Medulla oblongata (tissue), 1 donor: ENCODE data around the gene CUEDC2.

Experiments
- DNase-seq: peaks from one replicate; pipeline ENCODE4 v3.0.0-alpha.2; 2015; ENCODE audit errors: extremely low spot score

CUEDC2 gene, protein sequence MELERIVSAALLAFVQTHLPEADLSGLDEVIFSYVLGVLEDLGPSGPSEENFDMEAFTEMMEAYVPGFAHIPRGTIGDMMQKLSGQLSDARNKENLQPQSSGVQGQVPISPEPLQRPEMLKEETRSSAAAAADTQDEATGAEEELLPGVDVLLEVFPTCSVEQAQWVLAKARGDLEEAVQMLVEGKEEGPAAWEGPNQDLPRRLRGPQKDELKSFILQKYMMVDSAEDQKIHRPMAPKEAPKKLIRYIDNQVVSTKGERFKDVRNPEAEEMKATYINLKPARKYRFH

DNA sequence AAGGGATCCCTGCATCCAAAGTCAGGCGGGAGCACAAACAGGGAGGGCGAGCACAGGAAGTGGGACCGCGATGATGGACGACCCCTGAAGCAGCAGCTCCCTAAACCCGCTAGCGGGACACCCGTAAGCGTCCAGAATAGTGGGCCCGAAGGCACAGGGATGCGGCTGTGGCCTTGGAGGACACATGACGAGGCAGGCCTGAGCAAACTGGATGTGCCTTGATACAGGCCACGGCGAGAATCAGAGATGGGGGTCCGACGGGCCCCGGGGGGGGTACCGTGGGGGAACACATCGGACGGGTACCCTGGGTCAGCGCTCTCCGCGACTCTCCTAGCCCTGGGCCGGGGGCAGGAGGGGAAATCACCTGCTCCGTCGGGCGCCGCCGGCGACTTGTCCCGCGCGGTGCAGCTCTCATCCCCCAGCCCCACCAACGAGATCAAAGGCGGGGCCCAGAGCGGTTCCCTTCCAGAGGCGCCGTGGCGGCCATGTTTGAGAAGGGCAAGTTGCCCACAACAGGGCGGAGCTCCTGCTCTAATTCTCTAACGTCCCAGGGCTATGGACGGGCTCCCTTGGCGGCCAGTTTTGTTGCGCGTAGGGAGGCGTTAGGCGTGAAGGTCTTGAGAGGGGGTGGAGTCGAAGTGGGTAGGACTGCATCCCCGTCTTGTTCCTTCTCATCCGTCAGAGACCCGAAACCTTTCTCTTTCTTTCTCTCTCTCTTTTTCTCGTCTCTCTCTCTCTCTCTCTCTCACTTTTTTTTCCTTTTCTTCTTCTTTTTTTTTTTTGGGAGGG is at the start of gene CUEDC2:
CUEDC2 (minus strand) TSS at position 413 of the 789 bp plus-strand sequence. CDS start 7,386 bp downstream, outside the sequence.
- DNase-seq: peak; percentile 98

DNA sequence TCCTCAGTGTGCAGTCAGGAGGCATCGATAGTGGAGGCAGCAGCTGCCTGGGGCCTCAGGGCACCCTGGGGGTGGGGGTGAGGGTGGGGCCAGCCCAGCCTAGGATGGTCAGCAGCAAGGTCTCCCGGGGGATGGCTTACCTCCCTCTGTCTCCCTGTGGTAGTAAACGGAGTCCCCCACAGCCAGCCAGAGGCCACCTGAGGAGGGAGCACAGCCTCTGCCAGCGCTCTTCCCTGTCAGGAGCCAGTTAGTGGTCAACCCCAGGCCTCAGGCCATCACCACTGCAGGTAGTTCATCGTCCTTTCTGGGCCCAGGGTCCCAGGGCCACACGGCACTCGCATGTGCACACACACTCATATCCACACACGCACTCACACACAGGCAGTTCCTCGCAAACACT is 48.0 kb upstream of the CUEDC2 start:
- no peak for DNase-seq

DNA sequence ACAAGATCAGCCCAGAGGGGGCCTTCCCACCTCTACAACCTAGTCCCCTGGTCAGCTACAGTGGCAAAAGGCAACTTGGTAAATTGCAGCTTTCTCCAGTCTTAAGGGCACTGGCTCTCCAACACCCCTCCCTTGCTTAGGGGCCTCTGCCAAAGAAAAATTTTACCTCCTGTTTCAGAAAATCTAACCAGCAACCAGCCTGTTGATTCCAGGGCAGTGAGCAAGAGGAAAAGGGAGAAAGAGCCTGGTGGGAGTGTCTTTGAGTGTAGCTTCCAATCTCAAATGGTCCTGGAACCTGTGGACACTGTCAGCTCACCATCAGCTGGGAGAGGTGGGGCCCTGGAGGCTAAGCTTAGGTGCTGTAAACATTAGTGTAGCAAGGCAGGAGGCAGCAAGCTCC is 47.3 kb upstream of the CUEDC2 start:
- DNase-seq: no peak

DNA sequence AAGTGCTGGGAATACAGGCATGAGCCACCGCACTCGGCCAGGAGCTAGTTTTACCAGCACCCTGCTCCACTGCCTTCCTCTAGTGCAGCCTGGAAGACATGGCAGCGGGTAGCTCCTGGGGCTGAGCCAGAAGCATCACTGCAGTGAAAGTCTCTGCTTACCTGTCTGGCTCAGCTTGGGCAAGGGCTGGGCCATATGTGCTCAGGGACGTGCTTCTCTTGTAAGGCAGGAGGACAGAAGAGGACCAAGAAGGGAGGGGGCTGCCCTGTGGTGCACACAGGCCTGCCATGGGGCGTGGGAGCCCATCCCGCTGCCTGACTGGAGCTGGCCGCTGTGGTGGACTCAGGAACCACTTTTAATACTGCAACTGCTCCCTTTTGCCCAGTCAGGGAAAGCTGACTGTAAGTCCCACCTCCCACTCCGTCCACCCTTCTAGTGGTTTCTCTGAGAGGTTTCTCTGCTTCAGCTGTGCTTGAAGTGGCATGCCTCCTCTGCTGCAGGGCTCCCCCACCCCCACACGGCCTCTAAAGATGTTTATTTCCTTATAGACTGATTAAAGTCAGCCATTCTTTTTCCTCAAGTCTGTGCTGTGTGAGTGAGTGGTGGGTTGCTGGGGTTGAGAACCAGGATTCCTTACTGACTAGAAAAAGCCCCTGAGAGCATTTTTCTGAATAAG is 44.2 kb upstream of the CUEDC2 start:
- DNase-seq: no peak

DNA sequence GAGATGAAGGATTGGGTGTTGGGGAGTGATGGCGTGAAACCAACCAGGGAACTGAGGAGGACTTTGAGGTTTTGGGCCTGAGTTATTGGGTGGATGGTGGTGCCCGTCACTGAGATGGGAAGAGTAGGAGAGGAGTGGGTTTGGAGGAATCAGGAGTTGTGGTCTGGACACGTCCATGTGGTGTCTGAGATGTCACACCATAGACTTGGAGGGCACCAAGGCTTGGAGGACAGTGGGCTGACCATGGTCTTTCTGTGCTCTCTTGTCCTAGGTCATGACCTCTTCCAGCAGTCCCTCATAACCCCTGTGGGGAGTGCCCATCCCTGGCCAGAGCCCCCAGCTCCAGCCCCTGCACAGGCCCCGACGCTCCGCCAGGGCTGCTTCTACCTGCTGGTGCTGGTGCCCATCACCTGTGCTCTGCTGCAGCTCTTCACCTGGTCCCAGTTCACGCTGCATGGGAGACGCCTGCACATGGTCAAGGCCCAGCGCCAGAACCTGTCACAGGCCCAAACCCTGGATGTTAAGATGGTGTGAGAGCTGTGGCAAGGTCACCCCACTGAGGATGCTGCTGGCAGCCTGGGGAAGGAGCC is 43.2 kb upstream of the CUEDC2 start:
- no peak for DNase-seq

DNA sequence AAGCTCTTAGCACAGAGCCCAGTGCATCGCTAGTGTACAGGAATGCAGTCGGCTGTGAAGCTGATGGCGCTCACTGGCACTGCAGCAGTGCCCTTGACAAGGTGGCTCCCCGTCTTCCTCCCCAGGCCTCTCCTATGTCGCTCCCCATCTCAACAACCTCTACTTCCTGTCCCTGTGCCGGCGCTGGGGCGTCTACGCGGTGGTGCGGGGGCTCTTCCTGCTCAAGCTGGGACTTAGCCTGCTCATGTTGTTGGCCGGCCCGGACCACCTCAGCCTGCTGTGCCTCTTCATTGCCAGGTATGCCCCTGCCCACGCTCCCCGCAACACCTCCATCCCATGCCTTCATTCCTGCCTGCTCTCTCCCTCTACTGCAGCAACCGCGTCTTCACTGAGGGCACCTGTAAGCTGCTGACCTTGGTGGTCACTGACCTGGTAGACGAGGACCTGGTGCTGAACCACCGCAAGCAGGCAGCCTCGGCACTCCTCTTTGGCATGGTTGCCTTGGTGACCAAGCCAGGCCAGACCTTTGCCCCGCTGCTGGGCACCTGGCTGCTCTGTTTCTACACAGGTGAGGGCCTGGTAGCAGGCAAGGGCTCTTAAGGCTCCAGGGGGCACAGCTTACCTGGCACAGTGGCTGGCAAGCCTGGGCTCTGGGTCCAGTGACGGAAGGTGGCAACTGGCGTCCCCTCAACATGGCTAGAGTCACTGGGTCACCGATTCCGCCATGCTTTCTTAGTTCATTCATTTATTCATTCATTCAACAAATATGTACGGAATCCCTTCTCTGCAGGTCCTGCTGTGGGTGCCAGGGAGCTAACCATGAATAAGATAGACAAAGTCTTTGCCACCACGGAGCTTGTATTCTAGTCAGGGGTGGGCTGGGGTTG is 41.3 kb upstream of the CUEDC2 start:
- no peak for DNase-seq

DNA sequence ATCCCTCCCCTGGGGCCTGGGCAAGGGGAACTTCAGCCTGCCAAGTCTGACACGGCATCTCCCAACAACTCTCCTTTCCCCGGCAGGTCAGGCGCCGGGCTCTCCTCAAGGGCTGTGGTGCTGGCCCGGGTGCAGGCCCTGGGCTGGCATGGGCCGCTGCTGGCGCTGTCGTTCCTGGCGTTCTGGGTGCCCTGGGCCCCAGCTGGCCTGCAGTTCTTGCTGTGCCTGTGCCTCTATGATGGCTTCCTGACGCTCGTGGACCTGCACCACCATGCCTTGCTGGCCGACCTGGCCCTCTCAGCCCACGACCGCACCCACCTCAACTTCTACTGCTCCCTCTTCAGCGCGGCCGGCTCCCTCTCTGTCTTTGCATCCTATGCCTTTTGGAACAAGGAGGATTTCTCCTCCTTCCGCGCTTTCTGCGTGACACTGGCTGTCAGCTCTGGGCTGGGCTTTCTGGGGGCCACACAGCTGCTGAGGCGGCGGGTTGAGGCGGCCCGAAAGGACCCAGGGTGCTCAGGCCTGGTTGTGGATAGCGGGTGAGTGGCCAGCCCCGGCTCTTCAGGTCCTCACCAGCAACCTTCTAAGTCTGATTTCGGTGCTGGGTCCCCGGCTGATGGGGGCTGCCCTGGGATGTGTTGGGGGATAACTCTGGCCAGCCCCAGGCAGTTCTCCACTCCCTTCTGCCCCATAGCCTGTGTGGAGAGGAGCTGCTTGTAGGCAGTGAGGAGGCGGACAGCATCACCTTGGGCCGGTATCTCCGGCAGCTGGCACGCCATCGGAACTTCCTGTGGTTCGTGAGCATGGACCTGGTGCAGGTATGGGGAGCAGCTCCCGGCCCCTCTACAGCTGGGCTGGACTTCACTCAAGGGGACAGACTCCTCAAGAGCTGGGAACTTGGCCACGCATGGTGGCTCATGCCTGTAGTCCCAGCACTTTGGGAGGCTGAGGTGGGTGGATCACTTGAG is 38.5 kb upstream of the CUEDC2 start:
- DNase-seq: no peak

DNA sequence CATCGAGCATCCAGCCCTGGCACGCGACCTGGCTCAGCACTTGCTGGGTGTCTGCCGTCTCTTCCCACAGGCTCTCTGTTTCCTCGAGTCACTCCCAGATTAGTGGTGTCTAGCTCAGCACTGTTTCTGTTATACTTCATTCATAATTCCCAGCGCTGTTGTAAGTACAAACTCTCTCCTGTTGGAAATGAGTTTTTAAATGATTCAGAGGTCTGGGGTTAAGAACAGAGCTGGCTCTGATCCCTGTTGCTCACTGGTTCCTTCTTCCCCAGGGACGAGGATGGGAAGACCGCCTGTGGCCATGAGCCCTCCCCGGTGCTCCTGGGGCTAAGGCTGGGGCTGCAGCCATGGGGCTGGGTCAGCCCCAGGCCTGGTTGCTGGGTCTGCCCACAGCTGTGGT is 36.3 kb upstream of the CUEDC2 start:
- DNase-seq: no peak

DNA sequence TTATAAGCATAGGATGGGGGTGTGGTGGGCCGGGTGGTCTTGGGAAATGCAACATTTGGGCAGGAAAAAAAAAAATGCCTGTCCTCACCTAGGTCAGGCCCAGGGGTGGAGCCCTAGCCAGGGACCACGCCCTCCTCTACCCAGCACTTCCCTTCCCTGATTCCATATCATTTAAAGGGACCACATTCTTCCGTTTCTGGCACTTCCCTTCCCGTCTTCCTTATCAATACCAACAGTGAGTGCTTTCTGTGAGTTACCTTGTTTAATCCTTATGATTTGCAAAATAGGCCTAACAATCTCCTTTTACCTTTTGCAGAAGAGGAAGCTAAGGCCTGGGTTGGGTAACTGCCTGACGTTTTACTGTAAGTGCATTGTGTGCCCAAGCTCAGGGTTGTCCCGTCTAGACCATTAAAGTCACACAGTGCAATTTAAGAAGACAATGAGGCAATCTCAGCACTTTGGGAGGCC is 35.6 kb upstream of the CUEDC2 start:
- no peak for DNase-seq

DNA sequence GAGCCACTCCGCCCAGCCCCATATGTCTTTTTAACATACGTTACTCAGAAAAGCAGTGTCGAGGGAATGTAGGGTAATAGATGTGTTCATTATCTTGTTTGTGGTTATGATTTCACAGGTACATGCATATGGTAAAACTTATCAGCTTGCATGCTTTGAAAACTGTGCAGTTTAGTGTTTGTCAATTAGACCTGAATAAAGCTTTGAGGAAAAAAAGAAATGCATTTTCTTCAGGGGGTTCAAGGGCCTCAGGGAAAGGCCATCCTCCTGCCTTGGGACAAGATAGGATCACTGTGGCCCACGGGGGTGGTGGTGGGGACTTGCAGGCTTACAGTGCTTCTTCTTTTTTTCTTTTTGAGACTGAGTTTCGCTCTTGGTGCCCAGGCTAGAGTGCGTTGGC is 34.9 kb upstream of the CUEDC2 start:
- DNase-seq: no peak

DNA sequence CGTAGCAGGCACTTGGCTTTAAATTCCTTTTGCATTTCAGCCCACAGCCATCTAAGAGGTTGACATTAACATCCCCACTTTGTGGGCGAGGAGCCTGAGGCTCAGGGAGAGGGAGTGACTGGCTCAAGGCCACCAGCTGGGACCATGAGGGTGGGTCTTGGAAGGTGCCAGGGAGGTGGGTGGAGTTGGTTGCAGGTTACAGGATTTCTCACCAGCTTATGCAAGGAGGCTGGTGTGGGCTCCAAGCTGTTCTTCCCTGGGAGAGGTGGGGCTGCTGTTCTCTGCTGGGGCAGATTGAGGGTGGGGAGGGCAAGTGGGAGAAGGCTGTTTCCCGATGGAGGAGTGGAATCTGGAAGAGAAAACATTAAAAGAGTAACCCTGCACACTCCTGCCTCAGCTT is 33.1 kb upstream of the CUEDC2 start:
- DNase-seq: no peak

DNA sequence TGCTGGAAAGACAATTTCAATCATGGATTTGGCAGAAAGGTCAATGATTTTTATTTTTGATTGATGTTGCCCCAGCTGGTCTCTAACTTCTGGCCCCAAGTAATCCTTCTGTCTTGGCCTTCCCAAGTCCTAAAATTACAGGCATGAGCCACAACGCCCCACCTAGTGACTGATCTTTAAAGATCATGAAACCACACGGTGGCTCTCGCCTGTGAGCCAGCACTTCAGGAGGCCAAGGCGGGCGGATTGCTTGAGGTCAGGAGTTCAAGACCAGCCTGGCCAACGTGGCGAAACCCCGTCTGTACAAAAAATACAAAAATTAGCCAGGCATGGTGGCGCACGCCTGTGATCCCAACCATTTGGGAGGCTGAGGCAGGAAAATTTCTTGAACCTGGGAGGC is 31.6 kb upstream of the CUEDC2 start:
- DNase-seq: no peak

DNA sequence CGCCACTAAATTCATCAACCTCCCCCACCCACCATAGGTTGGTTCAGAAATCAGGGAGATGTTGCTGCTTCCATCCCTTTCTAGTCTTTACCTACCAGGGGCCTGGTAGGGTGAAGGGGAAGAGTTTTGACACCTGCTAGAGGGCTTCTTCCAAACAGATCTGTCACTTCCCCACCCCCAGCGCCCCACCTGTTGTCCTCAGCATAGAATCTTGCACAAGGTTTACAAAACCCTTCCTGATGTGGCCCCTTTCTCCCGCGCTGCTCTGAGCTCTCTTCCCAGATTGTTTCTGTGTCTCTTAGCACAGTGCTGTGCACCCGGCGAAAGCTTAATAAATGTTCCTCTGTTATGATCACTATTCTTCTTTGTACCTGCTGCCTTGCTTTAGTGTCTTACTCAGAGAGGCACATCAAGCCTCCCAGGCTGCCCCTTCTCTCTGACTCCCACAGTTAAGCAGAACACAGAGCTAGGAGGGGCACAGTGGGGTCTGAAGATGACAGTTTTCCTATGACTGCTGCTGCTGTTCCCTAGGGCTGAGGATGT is 30.2 kb upstream of the CUEDC2 start:
- DNase-seq: no peak

DNA sequence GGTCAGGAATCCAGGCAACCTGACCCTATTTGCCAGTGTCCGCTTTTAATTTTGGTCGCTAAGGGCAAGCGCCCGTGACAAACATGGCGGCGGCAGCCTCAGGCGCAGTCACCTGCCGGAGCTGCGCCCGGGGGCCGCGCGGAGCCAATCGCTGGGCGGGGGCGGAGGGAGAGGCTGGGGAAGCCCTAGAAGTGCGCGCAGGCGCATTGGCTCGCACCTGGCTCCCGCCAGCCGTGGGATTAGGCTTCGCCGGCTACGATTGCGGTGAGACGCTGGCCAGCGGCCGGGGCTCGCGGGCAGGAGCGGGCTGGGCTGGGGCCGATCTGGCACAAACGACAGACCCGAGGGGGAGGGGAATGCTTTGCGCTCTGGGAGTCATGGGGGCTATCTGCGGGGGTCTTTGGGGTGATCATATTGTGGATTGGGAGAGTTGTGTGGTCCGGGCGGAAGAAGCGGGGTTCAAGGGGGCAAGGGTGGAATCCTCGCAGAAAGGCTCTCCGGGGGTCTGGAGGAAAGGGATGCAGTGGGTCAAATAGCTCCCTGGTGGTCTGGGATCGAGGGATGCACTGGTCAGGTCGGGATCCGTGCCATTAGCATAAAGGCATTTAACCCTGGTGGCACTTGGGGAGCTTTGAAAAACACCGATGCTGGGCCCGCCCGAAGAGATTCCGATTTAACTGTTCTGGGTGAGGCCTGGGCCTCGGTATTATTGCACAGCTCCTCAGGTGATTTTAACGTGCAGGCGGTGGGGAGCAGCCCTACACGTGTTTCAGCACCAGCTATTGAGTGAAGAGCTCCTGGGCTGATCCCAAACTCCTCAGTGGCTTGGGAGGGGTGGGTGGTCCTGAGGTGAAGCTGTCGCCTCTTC is 29.0 kb upstream of the CUEDC2 start:
- DNase-seq: peak; percentile 92

DNA sequence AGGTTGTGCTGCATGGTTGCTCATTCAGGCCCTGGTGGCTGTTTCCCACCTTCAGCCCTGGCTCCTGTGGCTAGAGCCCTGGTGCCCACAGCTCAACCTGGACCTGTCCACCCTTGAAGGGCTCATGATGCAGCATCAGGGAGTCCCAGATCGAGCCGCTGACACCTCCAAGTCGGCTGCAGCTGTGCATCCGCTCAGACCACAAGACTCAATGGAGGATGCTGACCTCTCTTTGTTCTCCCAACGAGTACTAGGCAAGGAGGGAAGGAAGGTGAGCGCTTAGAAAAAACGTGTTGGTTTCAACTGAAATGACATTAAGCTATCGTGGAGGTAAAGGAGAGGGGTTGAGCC is 28.4 kb upstream of the CUEDC2 start:
- no peak for DNase-seq

DNA sequence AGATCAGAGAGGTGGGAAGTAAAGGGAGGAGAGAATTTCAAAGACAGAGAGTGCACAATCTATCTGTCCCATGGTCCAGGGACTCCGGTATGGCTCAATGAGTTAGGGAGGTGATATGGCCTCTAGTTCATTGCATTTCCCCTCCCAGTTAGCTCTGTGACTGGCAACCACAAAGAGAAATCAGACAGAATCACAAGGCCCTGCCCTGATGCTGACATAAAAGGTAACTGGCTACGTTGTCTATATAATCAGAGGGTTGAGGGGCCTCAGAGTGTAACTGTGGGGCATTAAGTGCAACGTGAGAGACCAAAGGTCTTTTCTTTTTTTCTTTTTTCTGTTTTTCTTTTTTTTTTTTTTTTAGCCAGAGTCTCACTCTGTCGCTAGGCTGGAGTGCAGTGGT is 26.3 kb upstream of the CUEDC2 start:
- DNase-seq: no peak

DNA sequence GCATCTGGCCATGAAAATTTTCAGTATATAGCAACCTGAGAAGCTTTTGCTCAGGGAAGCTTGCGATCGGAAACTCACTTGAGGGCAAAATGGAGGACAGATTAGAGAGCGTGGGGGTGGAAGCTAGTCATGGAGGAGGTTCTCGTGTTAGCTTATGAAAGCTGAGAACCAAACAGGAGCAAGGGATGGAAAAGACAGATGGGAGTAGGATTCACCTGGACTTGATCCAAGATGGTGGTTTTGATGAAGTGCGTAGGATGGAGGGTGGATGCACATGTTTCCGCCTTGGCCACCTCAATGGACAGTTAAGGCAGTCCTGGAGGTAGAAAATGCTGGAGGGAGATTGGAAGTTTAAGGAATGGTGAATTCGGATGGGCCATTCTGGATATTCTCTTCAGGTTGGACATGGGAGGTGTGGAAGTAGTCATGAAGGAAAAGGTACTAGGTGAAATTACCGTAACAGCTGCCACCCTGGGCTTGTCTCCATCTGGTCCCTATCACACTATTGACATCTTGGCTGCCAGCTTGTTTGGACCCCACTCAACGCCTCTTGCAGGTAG is 25.3 kb upstream of the CUEDC2 start:
- DNase-seq: no peak

DNA sequence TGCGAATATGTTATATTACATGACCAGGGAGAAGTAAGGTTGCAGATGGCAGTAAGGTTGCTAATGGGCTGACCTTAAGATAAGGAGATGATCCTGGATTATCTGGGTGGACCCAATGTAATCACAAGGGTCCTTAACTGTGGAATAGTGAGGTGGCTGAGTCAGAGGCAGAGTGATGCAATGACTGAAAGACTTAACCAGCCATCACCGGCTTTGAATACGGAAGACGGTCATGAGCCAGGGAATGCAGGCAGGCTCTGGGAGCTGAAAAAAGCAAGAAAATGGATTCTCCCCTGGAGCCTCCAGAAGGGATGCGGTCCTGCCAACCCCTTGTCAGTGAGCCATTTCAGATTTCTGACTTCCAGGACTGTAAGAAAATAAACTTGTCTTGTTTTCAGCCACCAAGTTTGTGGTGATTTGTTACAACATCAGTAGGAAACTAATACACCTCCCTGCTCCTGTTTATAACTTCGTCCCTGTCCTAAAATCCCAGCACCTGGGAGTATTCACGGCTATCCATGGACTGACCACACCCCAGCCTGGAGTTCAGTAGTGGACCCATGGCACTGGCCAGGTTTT is 23.6 kb upstream of the CUEDC2 start:
- DNase-seq: no peak
